Endothelial cell of umbilical vein (primary cell): ENCODE data around the gene PPP4R4. TPM values are rescaled to one million over a fixed set of nuclear protein-coding genes. Genes with fewer than 3 reads are reported as not detected.

Experiments used
- BruUV-seq: library from RNA; stranded (reverse); fragments of 400-500 nt; replicated peaks from 2 replicates; lab custom pipeline; 2021; lab: Mats Ljungman, UMichigan
- CTCF ChIA-PET: fragments of 300-600, 350-600 bp; sonication (Branson Sonifier 250); formaldehyde crosslinking; loops from one replicate; lab custom pipeline; 2021; ENCODE audit warnings: antibody characterized with exemption, inconsistent platforms; lab: Charles Lee
- POLR2A ChIA-PET: fragments of 300-600, 350-600 bp; sonication (Branson Sonifier 250); formaldehyde crosslinking; loops from one replicate; lab custom pipeline; 2021; ENCODE audit warnings: antibody characterized with exemption, inconsistent platforms; lab: Charles Lee
- DNase-seq: peaks from one replicate; pipeline ENCODE4 v3.0.0-alpha.2; 2011; ENCODE audit warnings: low read depth, low spot score
- FAIRE-seq: peaks from 2 replicates; lab custom pipeline; 2011; peaks lifted over from hg19 to GRCh38; lab: Jason Lieb, UNC
- H2AFZ ChIP-seq: 2 replicates; pipeline ENCODE4 v1.6.0; 2012; ENCODE audit warnings: low read depth, low read length, control low read depth, inconsistent platforms
- H3K27ac ChIP-seq: 2 replicates; pipeline ENCODE4 v1.5.1; 2011; ENCODE audit warnings: low read depth, mild to moderate bottlenecking, control low read depth, low read length, moderate library complexity; ENCODE audit not compliant: insufficient read depth
- H3K27me3 ChIP-seq, 2 experiments: 2 replicates each; pipeline versions ENCODE4 v1.6.0 to v1.6.1; 2011; ENCODE audit warnings: low read length in 2 of 2, mixed read lengths in 1 of 2; ENCODE audit not compliant: control insufficient read depth in 2 of 2, insufficient read depth in 2 of 2
- H3K36me3 ChIP-seq, 2 experiments: 2 replicates in 1 of 2; 3 replicates in 1 of 2; pipeline ENCODE4 v1.5.1; 2011; ENCODE audit warnings: low read length in 2 of 2, mild to moderate bottlenecking in 1 of 2, moderate library complexity in 1 of 2; ENCODE audit not compliant: control insufficient read depth in 2 of 2, insufficient read depth in 2 of 2; ENCODE audit errors: extremely low read depth in 1 of 2
- H3K4me1 ChIP-seq: 3 replicates; pipeline ENCODE4 v1.5.1; 2011; ENCODE audit warnings: mild to moderate bottlenecking, low read length; ENCODE audit not compliant: control insufficient read depth, insufficient read depth; ENCODE audit errors: extremely low read depth
- H3K4me2 ChIP-seq: 2 replicates; pipeline ENCODE4 v1.6.1; 2011; ENCODE audit warnings: low read length, control low read depth, mixed read lengths; ENCODE audit not compliant: insufficient read depth
- H3K4me3 ChIP-seq, 3 experiments: fragments of 200-600 bp in 1 of 3; sonication (generic), shearing (Covaris generic) in 1 of 3; replicated peaks in 1 of 3; 2 replicates each; pipeline ENCODE4 v1.5.1; 2011 to 2016; ENCODE audit warnings: control low read depth in 3 of 3, low read length in 3 of 3, mild to moderate bottlenecking in 2 of 3, inconsistent platforms in 1 of 3, low read depth in 1 of 3, moderate library complexity in 1 of 3; ENCODE audit not compliant: insufficient read depth in 1 of 3
- H3K79me2 ChIP-seq: 2 replicates; pipeline ENCODE4 v1.6.0; 2012; ENCODE audit warnings: low read length, inconsistent platforms; ENCODE audit not compliant: control insufficient read depth, insufficient read depth
- H3K9ac ChIP-seq: replicated peaks from 2 replicates; pipeline ENCODE3; 2011; ENCODE audit warnings: low read length, control low read depth; ENCODE audit not compliant: insufficient read depth; ENCODE audit errors: extremely low read depth
- H3K9me1 ChIP-seq: replicated peaks from 3 replicates; pipeline ENCODE4 v1.6.0; 2011; ENCODE audit warnings: mild to moderate bottlenecking, low read length; ENCODE audit not compliant: control insufficient read depth, insufficient read depth; ENCODE audit errors: extremely low read depth
- H3K9me3 ChIP-seq: replicated peaks from 2 replicates; pipeline ENCODE4 v1.5.1; 2012; ENCODE audit warnings: low read length, inconsistent platforms; ENCODE audit not compliant: control insufficient read depth, insufficient read depth
- H4K20me1 ChIP-seq: replicated peaks from 2 replicates; pipeline ENCODE3; 2011; ENCODE audit warnings: mild to moderate bottlenecking, low read length; ENCODE audit not compliant: control insufficient read depth, insufficient read depth; ENCODE audit errors: extremely low read depth
- EZH2 ChIP-seq: IDR thresholded peaks from 2 replicates; pipeline ENCODE4 v1.6.1; 2012; ENCODE audit warnings: borderline replicate concordance, low read depth, mild to moderate bottlenecking, moderate library complexity, low read length, inconsistent platforms; ENCODE audit not compliant: severe bottlenecking
- FOS ChIP-seq: IDR thresholded peaks from 2 replicates; pipeline ENCODE4 v1.6.1; 2011; ENCODE audit warnings: mild to moderate bottlenecking, low read length, moderate library complexity, borderline replicate concordance; ENCODE audit not compliant: insufficient read depth
- GATA2 ChIP-seq: IDR thresholded peaks from 2 replicates; pipeline ENCODE4 v1.7.0; 2011; ENCODE audit warnings: low read depth, mild to moderate bottlenecking, moderate library complexity, mixed read lengths, low read length; ENCODE audit not compliant: insufficient read length, insufficient read depth
- JUN ChIP-seq: IDR thresholded peaks from 2 replicates; pipeline ENCODE4 v1.6.1; 2011; ENCODE audit warnings: borderline replicate concordance, low read depth; ENCODE audit not compliant: insufficient read length, insufficient read depth
- MYC ChIP-seq: IDR thresholded peaks from one replicate; pipeline ENCODE4 v1.6.1; 2011; ENCODE audit warnings: mild to moderate bottlenecking, low read depth, low read length
- POLR2A ChIP-seq: IDR thresholded peaks from 2 replicates; pipeline ENCODE4 v1.6.1; 2012; ENCODE audit warnings: low read depth, mild to moderate bottlenecking, control low read depth, low read length
- POLR2AphosphoS5 ChIP-seq: IDR thresholded peaks from 2 replicates; pipeline ENCODE4 v1.6.1; 2012; ENCODE audit warnings: low read depth, mild to moderate bottlenecking, control low read depth, low read length, moderate library complexity; ENCODE audit not compliant: insufficient read depth
- dilution Hi-C: fragments of 300-500 bp; cut with MboI; formaldehyde crosslinking; loops from one replicate; pipeline ENCODE4 v1.15.0; 2019; ENCODE audit warnings: low sequenced_read_pairs; ENCODE audit not compliant: extremely low pct_ligation_motif_present
- intact Hi-C: fragments of 100-400 bp; cut with micrococcal nuclease; formaldehyde crosslinking; loops from one replicate; pipeline ENCODE4 v1.10.0; 2022
- polyA plus RNA-seq, 4 experiments: library from polyadenylated mRNA; depleted of rRNA in 3 of 4; stranded (reverse) in 3 of 4; unstranded in 1 of 4; fragments of >200 nt; gene quantifications; 2 replicates each; pipeline versions ENCODE4 v1.2.1 to v1.2.3, GENCODE V29; 2011 to 2012; ENCODE audit warnings: missing spikeins in 1 of 4
- total RNA-seq: library from RNA; stranded (reverse); gene quantifications from 2 replicates; pipeline ENCODE4 v1.2.3, GENCODE V29; 2021
- TF ChIP-seq, protein P1 (sequence below): IDR thresholded peaks from 2 replicates; pipeline ENCODE4 v1.6.1; 2011; ENCODE audit not compliant: insufficient read depth, insufficient read length
- TF ChIP-seq, protein P2 (sequence below), 2 donors: IDR thresholded peaks; 1 replicate in 1 of 2; 2 replicates in 1 of 2; pipeline ENCODE4 v1.5.1; 2011; ENCODE audit warnings: low read length in 2 of 2, mild to moderate bottlenecking in 2 of 2, moderate library complexity in 2 of 2, control low read depth in 1 of 2, inconsistent platforms in 1 of 2, low read depth in 1 of 2; ENCODE audit not compliant: insufficient read depth in 1 of 2; ENCODE audit errors: extremely low read depth in 1 of 2

PPP4R4 gene
- total and polyA plus RNA-seq, 2 donors (not counting 3 experiments of a cell fraction or from before 2014, with no cell fraction given): not detected

DNA sequence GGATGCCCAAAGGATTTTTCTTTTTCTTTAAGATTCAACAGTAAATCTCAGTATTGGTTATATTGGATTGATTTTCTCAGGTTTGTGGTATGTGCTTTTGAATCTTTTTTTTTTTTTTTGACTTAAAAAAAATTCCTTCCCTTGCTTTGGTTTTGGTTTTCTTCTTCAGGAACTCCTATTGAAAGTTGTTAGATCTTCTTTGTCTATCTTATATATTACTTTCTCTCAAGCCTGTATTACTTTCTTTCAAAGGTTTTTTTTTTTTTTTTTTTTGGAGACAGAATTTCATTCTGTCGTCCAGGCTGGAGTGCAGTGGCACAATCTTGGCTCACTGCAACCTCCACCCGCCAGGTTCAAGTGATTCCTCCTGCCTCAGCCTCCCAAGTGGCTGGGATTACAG lies 21.9 kb downstream of the PPP4R4 start:
- POLR2A ChIA-PET: no interaction called here
- no peaks in the 10 kb centered on the region for H4K20me1 ChIP-seq
- DNase-seq: no peak
- no peak overlapping the region for H3K4me3 ChIP-seq
- dilution Hi-C loops (no loop called here), intact Hi-C loops (no loop called here)
- BruUV-seq: no TSS peak
- TF ChIP-seq JUN: no peak
- no peak for TF ChIP-seq EZH2
- TF ChIP-seq POLR2AphosphoS5: no peak
- TF ChIP-seq, protein P1, sequence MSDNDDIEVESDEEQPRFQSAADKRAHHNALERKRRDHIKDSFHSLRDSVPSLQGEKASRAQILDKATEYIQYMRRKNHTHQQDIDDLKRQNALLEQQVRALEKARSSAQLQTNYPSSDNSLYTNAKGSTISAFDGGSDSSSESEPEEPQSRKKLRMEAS: no peak
- no peak for TF ChIP-seq POLR2A
- TF ChIP-seq, protein P2, sequence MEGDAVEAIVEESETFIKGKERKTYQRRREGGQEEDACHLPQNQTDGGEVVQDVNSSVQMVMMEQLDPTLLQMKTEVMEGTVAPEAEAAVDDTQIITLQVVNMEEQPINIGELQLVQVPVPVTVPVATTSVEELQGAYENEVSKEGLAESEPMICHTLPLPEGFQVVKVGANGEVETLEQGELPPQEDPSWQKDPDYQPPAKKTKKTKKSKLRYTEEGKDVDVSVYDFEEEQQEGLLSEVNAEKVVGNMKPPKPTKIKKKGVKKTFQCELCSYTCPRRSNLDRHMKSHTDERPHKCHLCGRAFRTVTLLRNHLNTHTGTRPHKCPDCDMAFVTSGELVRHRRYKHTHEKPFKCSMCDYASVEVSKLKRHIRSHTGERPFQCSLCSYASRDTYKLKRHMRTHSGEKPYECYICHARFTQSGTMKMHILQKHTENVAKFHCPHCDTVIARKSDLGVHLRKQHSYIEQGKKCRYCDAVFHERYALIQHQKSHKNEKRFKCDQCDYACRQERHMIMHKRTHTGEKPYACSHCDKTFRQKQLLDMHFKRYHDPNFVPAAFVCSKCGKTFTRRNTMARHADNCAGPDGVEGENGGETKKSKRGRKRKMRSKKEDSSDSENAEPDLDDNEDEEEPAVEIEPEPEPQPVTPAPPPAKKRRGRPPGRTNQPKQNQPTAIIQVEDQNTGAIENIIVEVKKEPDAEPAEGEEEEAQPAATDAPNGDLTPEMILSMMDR (IDR thresholded peaks at IDR 0.05; ENCODE audit: extremely low read depth in 1 of 2, insufficient read depth in 1 of 2, low read depth in 1 of 2, low read length in 2 of 2): no peak
- no peak for TF ChIP-seq FOS
- TF ChIP-seq GATA2: no peak
- no peak for TF ChIP-seq MYC
- no peaks in the 10 kb centered on the region for H3K36me3 ChIP-seq
- no peak overlapping the region for H3K27ac ChIP-seq
- H2AFZ ChIP-seq: no peak overlapping the region
- H3K27me3 ChIP-seq: peaks cover 0 to 2% of the 10 kb centered on the region in 2 experiments
- H3K9ac ChIP-seq: no peak overlapping the region
- no peaks in the 10 kb centered on the region for H3K9me1 ChIP-seq
- no peaks in the 10 kb centered on the region for H3K79me2 ChIP-seq
- H3K4me2 ChIP-seq: no peak overlapping the region
- no peak for FAIRE-seq
- H3K4me1 ChIP-seq: no peaks in the 10 kb centered on the region
- CTCF ChIA-PET: no interaction called here
- no peaks in the 10 kb centered on the region for H3K9me3 ChIP-seq
